Measurements from ENCODE around the gene FCGBP.
"Not testable (repeated sequence)": the region's sequence is repeated elsewhere in the genome, so short reads cannot be mapped to it uniquely, and the experiment has no call there.

FCGBP gene

GRCh38 chr19:39934584-39935363, at the start of gene FCGBP:
Gene FCGBP, minus strand, starts transcription at chr19:39934634.
- no peak for DNase-seq (ENCODE audit: low spot score)

GRCh38 chr19:39983695-39984300, 49.4 kb upstream of the FCGBP start:
- no peak for DNase-seq (ENCODE audit: low spot score)

GRCh38 chr19:39982883-39983282, 48.4 kb upstream of the FCGBP start:
- no peak for DNase-seq (ENCODE audit: low spot score)

GRCh38 chr19:39974377-39975155, 40.1 kb upstream of the FCGBP start:
- DNase-seq (ENCODE audit: low spot score), result no peak

GRCh38 chr19:39971380-39972035, 37.1 kb upstream of the FCGBP start:
- DNase-seq (ENCODE audit: low spot score), result no peak

GRCh38 chr19:39970675-39971379, 36.4 kb upstream of the FCGBP start, which contains the start of gene PSMC4:
Gene PSMC4, plus strand, starts transcription at chr19:39971165. Its CDS starts 38 bp downstream, at chr19:39971203.
- DNase-seq (ENCODE audit: low spot score), result peak; percentile 100

- no peak for DNase-seq (ENCODE audit: low spot score)
Measured at GRCh38 chr19:39970425-39970674, 35.9 kb upstream of the FCGBP start.

- DNase-seq (ENCODE audit: low spot score), result no peak
Measured at GRCh38 chr19:39969681-39970424, 35.4 kb upstream of the FCGBP start.

- no peak for DNase-seq (ENCODE audit: low spot score)
Measured at GRCh38 chr19:39969266-39969665, 34.8 kb upstream of the FCGBP start.

- DNase-seq (ENCODE audit: low spot score), result no peak
Measured at GRCh38 chr19:39968789-39969188, 34.4 kb upstream of the FCGBP start.

- no peak for DNase-seq (ENCODE audit: low spot score)
Measured at GRCh38 chr19:39967561-39967960, 33.1 kb upstream of the FCGBP start.

- no peak for DNase-seq (ENCODE audit: low spot score)
Measured at GRCh38 chr19:39966617-39967016, 32.2 kb upstream of the FCGBP start.

- no peak for DNase-seq (ENCODE audit: low spot score)
Measured at GRCh38 chr19:39963898-39964297, 29.5 kb upstream of the FCGBP start.

GRCh38 chr19:39959407-39959806, 25.0 kb upstream of the FCGBP start:
- not testable (repeated sequence) for DNase-seq (ENCODE audit: low spot score)

GRCh38 chr19:39958942-39959341, 24.5 kb upstream of the FCGBP start:
- not testable (repeated sequence) for DNase-seq (ENCODE audit: low spot score)

- DNase-seq (ENCODE audit: low spot score), result not testable (repeated sequence)
Measured at GRCh38 chr19:39957886-39958285, 23.5 kb upstream of the FCGBP start.

GRCh38 chr19:39953915-39954314, 19.5 kb upstream of the FCGBP start:
- DNase-seq (ENCODE audit: low spot score), result no peak

GRCh38 chr19:39951686-39952085, 17.3 kb upstream of the FCGBP start:
- DNase-seq (ENCODE audit: low spot score), result no peak

GRCh38 chr19:39951065-39951650, 16.7 kb upstream of the FCGBP start:
- no peak for DNase-seq (ENCODE audit: low spot score)

GRCh38 chr19:39949026-39949747, 14.8 kb upstream of the FCGBP start:
- no peak for DNase-seq (ENCODE audit: low spot score)

Measured in globus pallidus (tissue), 1 donor.